GM19043 (cell line): Measurements from ENCODE around the gene PDE7B.
A peak's percentile ranks its signal among the peaks of the same experiment; 100 is the strongest.

ENCODE experiments used
- ATAC-seq: cut with Tn5 transposase; IDR thresholded peaks from one replicate; pipeline ENCODE4 v1.9.1; 2021; ENCODE audit warnings: low read depth; ENCODE audit not compliant: unreplicated experiment

Gene PDE7B

GRCh38 chr6:135851442-135852271 lies at the start of gene PDE7B:
Gene PDE7B, plus strand, starts transcription at chr6:135851701.
- ATAC-seq, result peak; percentile 77

- ATAC-seq, result no peak
Observed at GRCh38 chr6:135801755-135802465, 49.6 kb upstream of the PDE7B start.

GRCh38 chr6:135810486-135810885 lies 41.0 kb upstream of the PDE7B start:
- ATAC-seq, result no peak

GRCh38 chr6:135811170-135811569 lies 40.3 kb upstream of the PDE7B start:
- no peak for ATAC-seq

- no peak for ATAC-seq
Observed at GRCh38 chr6:135811644-135812526, 39.6 kb upstream of the PDE7B start.

GRCh38 chr6:135813401-135813800 lies 38.1 kb upstream of the PDE7B start:
- ATAC-seq, result no peak

- no peak for ATAC-seq
Observed at GRCh38 chr6:135814043-135814442, 37.5 kb upstream of the PDE7B start.

- ATAC-seq, result no peak
Observed at GRCh38 chr6:135815216-135815615, 36.3 kb upstream of the PDE7B start.

- ATAC-seq, result no peak
Observed at GRCh38 chr6:135817035-135817434, 34.5 kb upstream of the PDE7B start.

- ATAC-seq, result no peak
Observed at GRCh38 chr6:135819665-135820064, 31.8 kb upstream of the PDE7B start.

GRCh38 chr6:135820340-135820739 lies 31.2 kb upstream of the PDE7B start:
- no peak for ATAC-seq

- ATAC-seq, result no peak
Observed at GRCh38 chr6:135823851-135824250, 27.6 kb upstream of the PDE7B start.

GRCh38 chr6:135826236-135826804 lies 25.2 kb upstream of the PDE7B start:
- ATAC-seq, result no peak

GRCh38 chr6:135828021-135828420 lies 23.5 kb upstream of the PDE7B start:
- ATAC-seq, result no peak

- ATAC-seq, result no peak
Observed at GRCh38 chr6:135830452-135830881, 21.0 kb upstream of the PDE7B start.

- no peak for ATAC-seq
Observed at GRCh38 chr6:135831016-135831415, 20.5 kb upstream of the PDE7B start.

- ATAC-seq, result no peak
Observed at GRCh38 chr6:135832166-135832565, 19.3 kb upstream of the PDE7B start.

- ATAC-seq, result no peak
Observed at GRCh38 chr6:135833771-135834170, 17.7 kb upstream of the PDE7B start.

GRCh38 chr6:135837735-135838449 lies 13.6 kb upstream of the PDE7B start:
- ATAC-seq, result no peak

GRCh38 chr6:135839121-135839520 lies 12.4 kb upstream of the PDE7B start:
- ATAC-seq, result no peak
